Neural progenitor cell (in vitro differentiated cells): Measurements from ENCODE around the gene ZNF785. TPM values are rescaled to one million over a fixed set of nuclear protein-coding genes. Genes with fewer than 3 reads are reported as not detected.

ENCODE experiments used
- DNase-seq: peaks from one replicate; pipeline ENCODE4 v3.0.0-alpha.2; 2016; ENCODE audit warnings: low spot score
- H2AFZ ChIP-seq: fragments of 200-600 bp; sonication (generic); replicated peaks from 2 replicates; pipeline ENCODE4 v1.6.1; 2016; ENCODE audit warnings: antibody characterized with exemption
- H3F3A ChIP-seq: fragments of 200-600 bp; sonication (generic); 2 replicates; pipeline ENCODE4 v1.6.1; 2016; ENCODE audit warnings: antibody characterized with exemption, low read depth
- H3K27ac ChIP-seq: fragments of 200-600 bp; sonication (generic); 2 replicates; pipeline ENCODE4 v1.5.1; 2016; ENCODE audit warnings: mild to moderate bottlenecking
- H3K27me3 ChIP-seq: fragments of 200-600 bp; sonication (generic); 2 replicates; pipeline ENCODE4 v1.6.1; 2016; ENCODE audit warnings: mild to moderate bottlenecking, moderate library complexity
- H3K36me3 ChIP-seq: fragments of 200-600 bp; sonication (generic); 2 replicates; pipeline ENCODE4 v1.5.1; 2016
- H3K4me1 ChIP-seq: fragments of 200-600 bp; sonication (generic); 2 replicates; pipeline ENCODE4 v1.6.1; 2016; ENCODE audit warnings: mixed run types
- H3K4me2 ChIP-seq: fragments of 200-600 bp; sonication (generic); 2 replicates; pipeline ENCODE4 v1.6.1; 2016
- H3K4me3 ChIP-seq: fragments of 200-600 bp; sonication (generic); 2 replicates; pipeline ENCODE4 v1.5.1; 2016
- H3K79me2 ChIP-seq: fragments of 200-600 bp; sonication (generic); 2 replicates; pipeline ENCODE4 v1.6.1; 2016; ENCODE audit warnings: low read depth
- H3K9ac ChIP-seq: fragments of 200-600 bp; sonication (generic); 2 replicates; pipeline ENCODE4 v1.6.1; 2016
- H3K9me3 ChIP-seq: fragments of 200-600 bp; sonication (generic); 2 replicates; pipeline ENCODE4 v1.5.1; 2016; ENCODE audit warnings: low read depth
- H4K20me1 ChIP-seq: fragments of 200-600 bp; sonication (generic); 2 replicates; pipeline ENCODE4 v1.6.1; 2016; ENCODE audit warnings: low read depth
- H3K27ac Mint-ChIP-seq: 3 replicates; pipeline ENCODE4 v1.8.0; 2021; ENCODE audit warnings: mixed read lengths
- H3K27me3 Mint-ChIP-seq: 2 replicates; pipeline ENCODE4 v1.8.0; 2022; ENCODE audit warnings: low read depth, mild to moderate bottlenecking, inconsistent platforms, moderate library complexity, mixed read lengths; ENCODE audit not compliant: insufficient read depth
- H3K36me3 Mint-ChIP-seq: 3 replicates; pipeline ENCODE4 v1.8.0; 2021; ENCODE audit warnings: mixed read lengths
- H3K4me1 Mint-ChIP-seq: 3 replicates; pipeline ENCODE4 v1.8.0; 2021; ENCODE audit warnings: mixed read lengths
- H3K4me3 Mint-ChIP-seq: 3 replicates; pipeline ENCODE4 v1.8.0; 2021; ENCODE audit warnings: mild to moderate bottlenecking, moderate library complexity, mixed read lengths
- H3K9me3 Mint-ChIP-seq: 3 replicates; pipeline ENCODE4 v1.8.0; 2020; ENCODE audit warnings: mixed read lengths
- EZH2 ChIP-seq: fragments of 200-600 bp; sonication (generic); IDR thresholded peaks from 2 replicates; pipeline ENCODE4 v1.6.1; 2017; ENCODE audit warnings: antibody characterized with exemption, mild to moderate bottlenecking, moderate library complexity
- EZH2phosphoT487 ChIP-seq: fragments of 200-600 bp; sonication (generic); IDR thresholded peaks from 2 replicates; pipeline ENCODE4 v1.6.1; 2017; ENCODE audit warnings: antibody characterized with exemption
- total RNA-seq: library from RNA; depleted of rRNA; stranded (reverse); fragments of >200 nt; gene quantifications from 2 replicates; pipeline ENCODE4 v1.2.3, GENCODE V29; 2015; ENCODE audit warnings: low replicate concordance
- TF ChIP-seq, protein P1 (sequence below): fragments of 200-600 bp; sonication (generic); IDR thresholded peaks from 2 replicates; pipeline ENCODE4 v1.5.1; 2017; ENCODE audit warnings: antibody characterized with exemption, mild to moderate bottlenecking

Gene ZNF785
- total RNA-seq, 1 donor from 2014 or later: 19.5 TPM

DNA sequence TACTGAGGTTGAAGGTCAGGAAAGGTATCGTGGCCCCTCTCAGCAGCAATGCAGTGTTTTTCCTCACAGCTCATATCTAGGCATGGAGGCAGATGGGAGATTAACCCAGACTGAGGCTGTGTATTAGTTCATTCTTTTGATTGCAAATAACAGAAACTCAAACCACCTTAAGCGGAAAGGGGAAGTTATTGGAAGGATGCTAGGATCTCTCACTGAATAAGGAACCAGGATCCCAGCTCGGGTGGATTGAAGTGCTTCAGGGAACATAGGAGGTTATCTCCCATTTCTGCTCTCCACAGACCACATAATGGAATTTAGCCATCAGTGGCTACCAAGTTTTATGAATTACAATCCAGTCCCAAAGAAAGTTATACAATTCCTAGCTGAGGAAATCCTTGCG, 16.5 kb upstream of the ZNF785 start:
- Histone ChIP-seq H4K20me1 (no peaks in the 10 kb centered on the region), H2AFZ (no peak overlapping the region), H3K27ac (no peak overlapping the region), H3K4me2 (no peak overlapping the region), H3K4me1 (no peaks in the 10 kb centered on the region), H3K27me3 (no peaks in the 10 kb centered on the region), H3K36me3 (no peaks in the 10 kb centered on the region), H3K9me3 (no peaks in the 10 kb centered on the region), H3K4me3 (no peak overlapping the region), H3K79me2 (peaks cover 8% of the 10 kb centered on the region), H3F3A (peaks cover 13% of the 10 kb centered on the region), H3K9ac (no peak overlapping the region)
- Mint-ChIP-seq H3K27ac (no peak overlapping the region), H3K36me3 (peaks cover 28% of the 10 kb centered on the region), H3K9me3 (peaks cover 4% of the 10 kb centered on the region), H3K27me3 (no peaks in the 10 kb centered on the region), H3K4me3 (no peak overlapping the region), H3K4me1 (no peaks in the 10 kb centered on the region)
- TF ChIP-seq EZH2: no peak
- no peak for TF ChIP-seq EZH2phosphoT487
- TF ChIP-seq, protein P1, sequence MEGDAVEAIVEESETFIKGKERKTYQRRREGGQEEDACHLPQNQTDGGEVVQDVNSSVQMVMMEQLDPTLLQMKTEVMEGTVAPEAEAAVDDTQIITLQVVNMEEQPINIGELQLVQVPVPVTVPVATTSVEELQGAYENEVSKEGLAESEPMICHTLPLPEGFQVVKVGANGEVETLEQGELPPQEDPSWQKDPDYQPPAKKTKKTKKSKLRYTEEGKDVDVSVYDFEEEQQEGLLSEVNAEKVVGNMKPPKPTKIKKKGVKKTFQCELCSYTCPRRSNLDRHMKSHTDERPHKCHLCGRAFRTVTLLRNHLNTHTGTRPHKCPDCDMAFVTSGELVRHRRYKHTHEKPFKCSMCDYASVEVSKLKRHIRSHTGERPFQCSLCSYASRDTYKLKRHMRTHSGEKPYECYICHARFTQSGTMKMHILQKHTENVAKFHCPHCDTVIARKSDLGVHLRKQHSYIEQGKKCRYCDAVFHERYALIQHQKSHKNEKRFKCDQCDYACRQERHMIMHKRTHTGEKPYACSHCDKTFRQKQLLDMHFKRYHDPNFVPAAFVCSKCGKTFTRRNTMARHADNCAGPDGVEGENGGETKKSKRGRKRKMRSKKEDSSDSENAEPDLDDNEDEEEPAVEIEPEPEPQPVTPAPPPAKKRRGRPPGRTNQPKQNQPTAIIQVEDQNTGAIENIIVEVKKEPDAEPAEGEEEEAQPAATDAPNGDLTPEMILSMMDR: no peak
- no peak for DNase-seq

DNA sequence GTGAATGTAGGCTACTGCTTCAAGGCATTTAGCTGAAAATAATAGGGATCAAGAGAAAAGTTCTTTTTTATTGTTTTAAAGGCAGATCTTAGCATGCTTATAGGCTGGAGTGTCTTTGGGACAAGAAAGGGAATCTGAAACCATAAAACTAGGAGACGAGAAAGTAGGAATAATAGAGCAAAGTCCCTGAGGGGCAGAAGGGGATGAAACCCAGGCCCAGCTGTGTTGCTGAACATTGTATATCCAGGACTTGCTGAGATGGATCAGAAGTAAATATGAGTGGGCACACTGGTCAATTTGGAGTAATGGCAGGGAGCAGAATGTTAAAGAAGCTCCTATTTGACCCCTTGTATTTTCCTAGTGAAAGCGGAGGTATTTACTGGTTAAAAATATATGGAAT, 15.4 kb upstream of the ZNF785 start:
- Histone ChIP-seq H3K9ac (no peak overlapping the region), H3K79me2 (no peaks in the 10 kb centered on the region), H4K20me1 (no peaks in the 10 kb centered on the region), H3K4me2 (no peak overlapping the region), H2AFZ (no peak overlapping the region), H3F3A (peaks cover 13% of the 10 kb centered on the region), H3K36me3 (no peaks in the 10 kb centered on the region), H3K9me3 (no peaks in the 10 kb centered on the region), H3K4me1 (no peaks in the 10 kb centered on the region), H3K27ac (no peak overlapping the region), H3K27me3 (no peaks in the 10 kb centered on the region), H3K4me3 (no peak overlapping the region)
- H3K36me3 Mint-ChIP-seq: peaks cover 26% of the 10 kb centered on the region
- no peak overlapping the region for H3K4me3 Mint-ChIP-seq
- H3K4me1 Mint-ChIP-seq: no peaks in the 10 kb centered on the region
- H3K27me3 Mint-ChIP-seq: no peaks in the 10 kb centered on the region
- TF ChIP-seq, protein P1: no peak
- TF ChIP-seq EZH2phosphoT487 (no peak), EZH2 (no peak)
- peaks cover 4% of the 10 kb centered on the region for H3K9me3 Mint-ChIP-seq
- no peak overlapping the region for H3K27ac Mint-ChIP-seq
- DNase-seq: no peak

DNA sequence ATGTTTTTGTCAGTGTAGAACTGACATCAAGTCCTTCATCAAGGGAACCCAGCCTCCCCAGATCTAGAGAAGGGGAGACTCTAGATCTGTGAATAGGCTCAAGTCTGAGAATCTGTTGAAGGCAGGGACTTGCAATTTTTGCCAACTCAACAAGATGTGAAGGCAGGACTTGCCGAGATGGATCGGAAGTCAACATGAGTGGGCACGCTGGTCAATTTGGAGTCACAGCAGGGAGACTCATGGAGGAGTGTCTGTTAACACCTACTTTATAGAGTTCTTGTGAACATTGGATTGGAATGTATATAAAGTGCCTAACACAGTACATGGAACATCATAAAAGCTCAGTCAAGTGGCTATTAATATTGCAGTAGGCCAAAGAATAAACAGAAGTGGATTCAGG, 14.7 kb upstream of the ZNF785 start:
- no peak for DNase-seq
- Histone ChIP-seq H3K4me1 (no peaks in the 10 kb centered on the region), H3K79me2 (no peaks in the 10 kb centered on the region), H3F3A (peaks cover 13% of the 10 kb centered on the region), H3K27ac (no peak overlapping the region), H3K27me3 (no peaks in the 10 kb centered on the region), H3K4me3 (no peak overlapping the region), H3K9me3 (no peaks in the 10 kb centered on the region), H3K36me3 (no peaks in the 10 kb centered on the region), H2AFZ (no peak overlapping the region), H3K4me2 (no peak overlapping the region), H4K20me1 (no peaks in the 10 kb centered on the region), H3K9ac (no peak overlapping the region)
- TF ChIP-seq, protein P1: no peak
- TF ChIP-seq EZH2phosphoT487 (no peak), EZH2 (no peak)
- Mint-ChIP-seq H3K9me3 (peaks cover 4% of the 10 kb centered on the region), H3K36me3 (peaks cover 26% of the 10 kb centered on the region), H3K27ac (no peak overlapping the region), H3K27me3 (no peaks in the 10 kb centered on the region), H3K4me1 (no peaks in the 10 kb centered on the region), H3K4me3 (no peak overlapping the region)
